Measurements from ENCODE around the gene AMZ1.

The AMZ1 gene

GRCh38 chr7:2650451-2650850 is 37.6 kb upstream of the AMZ1 start:
- FAIRE-seq: no peak

GRCh38 chr7:2651336-2651735 is 36.7 kb upstream of the AMZ1 start:
- DNase-seq (ENCODE audit: insufficient read length, low spot score) (no peak), FAIRE-seq (no peak)

More at GRCh38 chr7:2650451-2650850, 37.6 kb upstream of the AMZ1 start:
- no peak for DNase-seq (ENCODE audit: insufficient read length, low spot score)

GRCh38 chr7:2651847-2652735 is 35.9 kb upstream of the AMZ1 start:
- FAIRE-seq (peak; percentile 96), DNase-seq (ENCODE audit: insufficient read length, low spot score) (no peak)

GRCh38 chr7:2652736-2653060 is 35.3 kb upstream of the AMZ1 start:
- no peak for DNase-seq (ENCODE audit: insufficient read length, low spot score)
- peak; percentile 38 for FAIRE-seq

GRCh38 chr7:2654059-2654458 is 33.9 kb upstream of the AMZ1 start:
- DNase-seq (ENCODE audit: insufficient read length, low spot score) (no peak), FAIRE-seq (no peak)

GRCh38 chr7:2655870-2656614 is 32.0 kb upstream of the AMZ1 start:
- FAIRE-seq: no peak
- DNase-seq (ENCODE audit: insufficient read length, low spot score): no peak

GRCh38 chr7:2657208-2657607 is 30.8 kb upstream of the AMZ1 start:
- peak; percentile 99 for FAIRE-seq

GRCh38 chr7:2657920-2658671 is 29.9 kb upstream of the AMZ1 start:
- FAIRE-seq: no peak
- DNase-seq (ENCODE audit: insufficient read length, low spot score): no peak

More at GRCh38 chr7:2657208-2657607, 30.8 kb upstream of the AMZ1 start:
- no peak for DNase-seq (ENCODE audit: insufficient read length, low spot score)

GRCh38 chr7:2658941-2659340 is 29.1 kb upstream of the AMZ1 start:
- DNase-seq (ENCODE audit: insufficient read length, low spot score) (no peak), FAIRE-seq (no peak)

GRCh38 chr7:2659556-2660358 is 28.2 kb upstream of the AMZ1 start:
- FAIRE-seq (no peak), DNase-seq (ENCODE audit: insufficient read length, low spot score) (no peak)

- FAIRE-seq: peak; percentile 42
- no peak for DNase-seq (ENCODE audit: insufficient read length, low spot score)
These were observed 27.5 kb upstream of the AMZ1 start for GRCh38 chr7:2660359-2661095.

- no peak for FAIRE-seq
- no peak for DNase-seq (ENCODE audit: insufficient read length, low spot score)
These were observed 26.9 kb upstream of the AMZ1 start for GRCh38 chr7:2661096-2661449.

- no peak for FAIRE-seq
- DNase-seq (ENCODE audit: insufficient read length, low spot score): no peak
These were observed 26.3 kb upstream of the AMZ1 start for GRCh38 chr7:2661602-2662272.

GRCh38 chr7:2662273-2663120 is 25.5 kb upstream of the AMZ1 start:
- DNase-seq (ENCODE audit: insufficient read length, low spot score) (no peak), FAIRE-seq (no peak)

- FAIRE-seq (no peak), DNase-seq (ENCODE audit: insufficient read length, low spot score) (no peak)
These were observed 24.7 kb upstream of the AMZ1 start for GRCh38 chr7:2663121-2663886.

GRCh38 chr7:2663960-2664359 is 24.0 kb upstream of the AMZ1 start:
- FAIRE-seq (no peak), DNase-seq (ENCODE audit: insufficient read length, low spot score) (no peak)

GRCh38 chr7:2665359-2665791 is 22.6 kb upstream of the AMZ1 start:
- no peak for FAIRE-seq

GRCh38 chr7:2666155-2666554 is 21.8 kb upstream of the AMZ1 start:
- no peak for FAIRE-seq
- DNase-seq (ENCODE audit: insufficient read length, low spot score): no peak

More at GRCh38 chr7:2665359-2665791, 22.6 kb upstream of the AMZ1 start:
- no peak for DNase-seq (ENCODE audit: insufficient read length, low spot score)

Data from HTR-8/SVneo (cell line).